Measurements from ENCODE around the gene TVP23C. TPM values are rescaled to one million over a fixed set of nuclear protein-coding genes. Genes with fewer than 3 reads are reported as not detected.
"Not testable (repeated sequence)": the region's sequence is repeated elsewhere in the genome, so short reads cannot be mapped to it uniquely, and the experiment has no call there.

The TVP23C gene
- total and polyA plus RNA-seq, 2 of the 8 experiments (the other 6 are each of a cell fraction or from before 2014, with no cell fraction given), result 2.9 to 9.6 TPM

GRCh38 chr17:15549552-15549951, 13.7 kb downstream of the TVP23C start:
- WGBS, 2 experiments (ENCODE audit: extremely low coverage in 1 of 2, insufficient coverage in 1 of 2, insufficient read length in 1 of 2, insufficient replicate concordance in 2 of 2, low coverage in 1 of 2, low lambda C conversion rate in 2 of 2, missing lambda C conversion rate in 1 of 2), result 84% methylated on average over 3 of the region's 3 CpGs; no CpG with 5 or more reads in 1 of the 2 experiments
- H3K9me3 ChIP-seq (ENCODE audit: insufficient read depth in 2 of 2, low read depth in 1 of 2, low read length in 1 of 2); H3K27ac ChIP-seq (ENCODE audit: low read depth, low read length); H4K8ac ChIP-seq (ENCODE audit: extremely low read depth, insufficient read depth, low read length); H2BK5ac ChIP-seq (ENCODE audit: low read depth, low read length); H2AK5ac ChIP-seq (ENCODE audit: low read depth, low read length); H3K79me2 ChIP-seq (ENCODE audit: control insufficient read depth in 1 of 2, insufficient read depth in 2 of 2, low read length in 2 of 2); H3K18ac ChIP-seq (ENCODE audit: extremely low read depth, low read length); H3K4me1 ChIP-seq (replicated peaks in 1 of 4; ENCODE audit: control insufficient read depth in 3 of 4, insufficient read depth in 4 of 4, low read length in 3 of 4); H3K56ac ChIP-seq (replicated peaks; ENCODE audit: insufficient read length, low read depth, low read length); H3K23me2 ChIP-seq (ENCODE audit: low read depth, low read length); H2BK15ac ChIP-seq (ENCODE audit: low read length); H3K79me1 ChIP-seq (ENCODE audit: low read depth, low read length); FAIRE-seq; H4K20me1 ChIP-seq (replicated peaks in 1 of 2; ENCODE audit: control insufficient read depth in 1 of 2, insufficient read depth in 2 of 2, low read length in 2 of 2); H3K36me3 ChIP-seq (ENCODE audit: control insufficient read depth in 2 of 4, insufficient read depth in 4 of 4, low read length in 3 of 4); H3K14ac ChIP-seq (ENCODE audit: insufficient read length); H4K91ac ChIP-seq (replicated peaks; ENCODE audit: insufficient read length, low read length); H2BK120ac ChIP-seq (replicated peaks; ENCODE audit: low read depth, low read length); H3K23ac ChIP-seq (ENCODE audit: insufficient read length); CTCF ChIA-PET (ENCODE audit: partially characterized antibody); H3K4ac ChIP-seq (replicated peaks; ENCODE audit: insufficient read length, low read depth, low read length); H2BK12ac ChIP-seq (ENCODE audit: low read depth, low read length); H2BK20ac ChIP-seq (ENCODE audit: low read length); H3K27me3 ChIP-seq (replicated peaks in 1 of 4; ENCODE audit: control insufficient read depth in 3 of 4, extremely low read depth in 1 of 4, insufficient read depth in 3 of 4, low read length in 3 of 4); H2AFZ ChIP-seq (ENCODE audit: low read length); H3K9ac ChIP-seq (replicated peaks in 1 of 4; ENCODE audit: extremely low read depth in 1 of 4, low read depth in 3 of 4, low read length in 3 of 4); H4K5ac ChIP-seq (ENCODE audit: insufficient read length, low read depth, low read length); H3K4me2 ChIP-seq (ENCODE audit: insufficient read depth in 1 of 2, low read depth in 2 of 2, low read length in 2 of 2); DNase-seq (ENCODE audit: low read depth in 1 of 2, low spot score in 2 of 2); H3K4me3 ChIP-seq (ENCODE audit: extremely low read depth in 1 of 4, insufficient read depth in 2 of 4, low read depth in 3 of 4, low read length in 4 of 4): not testable (repeated sequence)
- POLR2A ChIA-PET (ENCODE audit: partially characterized antibody), result interaction anchor here (0.6 kb wide), 1 partner anchor 1801 kb away, joined by 3 read pairs; no protein-coding TSS in a partner anchor

DNA sequence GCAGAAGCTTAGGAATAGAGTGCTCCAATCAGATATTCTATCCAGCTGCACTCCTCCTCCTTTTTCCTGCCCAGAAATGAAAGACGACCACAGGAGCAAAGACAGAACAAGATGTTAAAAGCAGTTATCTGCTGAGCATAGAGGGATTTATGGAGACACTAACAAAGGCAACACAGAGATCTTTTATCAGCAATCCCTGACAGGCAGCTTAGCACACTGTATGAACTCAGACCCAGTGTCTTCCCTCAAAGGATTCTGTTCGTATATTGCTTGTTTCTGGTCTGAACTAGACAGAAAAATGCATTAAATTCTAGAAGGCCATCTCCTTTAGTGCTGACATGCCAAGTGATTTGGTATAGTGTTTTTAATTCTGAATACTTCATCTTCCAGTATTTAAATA, 16.7 kb downstream of the TVP23C start:
- H3K27ac ChIP-seq (ENCODE audit: low read depth, low read length); H3K4me3 ChIP-seq (ENCODE audit: extremely low read depth in 1 of 4, insufficient read depth in 2 of 4, low read depth in 3 of 4, low read length in 4 of 4); H3K14ac ChIP-seq (ENCODE audit: insufficient read length); H3K23me2 ChIP-seq (ENCODE audit: low read depth, low read length); H4K8ac ChIP-seq (ENCODE audit: extremely low read depth, insufficient read depth, low read length); H2AK5ac ChIP-seq (ENCODE audit: low read depth, low read length); H4K5ac ChIP-seq (ENCODE audit: insufficient read length, low read depth, low read length); H3K79me2 ChIP-seq (ENCODE audit: control insufficient read depth in 1 of 2, insufficient read depth in 2 of 2, low read length in 2 of 2); H4K20me1 ChIP-seq (replicated peaks in 1 of 2; ENCODE audit: control insufficient read depth in 1 of 2, insufficient read depth in 2 of 2, low read length in 2 of 2); H2BK5ac ChIP-seq (ENCODE audit: low read depth, low read length); H2BK15ac ChIP-seq (ENCODE audit: low read length); H4K91ac ChIP-seq (replicated peaks; ENCODE audit: insufficient read length, low read length); H2BK20ac ChIP-seq (ENCODE audit: low read length); H3K18ac ChIP-seq (ENCODE audit: extremely low read depth, low read length); POLR2A ChIA-PET (ENCODE audit: partially characterized antibody); H3K23ac ChIP-seq (ENCODE audit: insufficient read length); H3K4ac ChIP-seq (replicated peaks; ENCODE audit: insufficient read length, low read depth, low read length); DNase-seq (ENCODE audit: low read depth in 1 of 2, low spot score in 2 of 2); H3K4me2 ChIP-seq (ENCODE audit: insufficient read depth in 1 of 2, low read depth in 2 of 2, low read length in 2 of 2); H3K9me3 ChIP-seq (ENCODE audit: insufficient read depth in 2 of 2, low read depth in 1 of 2, low read length in 1 of 2); H3K4me1 ChIP-seq (replicated peaks in 1 of 4; ENCODE audit: control insufficient read depth in 3 of 4, insufficient read depth in 4 of 4, low read length in 3 of 4); H3K9ac ChIP-seq (replicated peaks in 1 of 4; ENCODE audit: extremely low read depth in 1 of 4, low read depth in 3 of 4, low read length in 3 of 4); FAIRE-seq; H3K79me1 ChIP-seq (ENCODE audit: low read depth, low read length); H3K56ac ChIP-seq (replicated peaks; ENCODE audit: insufficient read length, low read depth, low read length); H2BK120ac ChIP-seq (replicated peaks; ENCODE audit: low read depth, low read length); H3K27me3 ChIP-seq (replicated peaks in 1 of 4; ENCODE audit: control insufficient read depth in 3 of 4, extremely low read depth in 1 of 4, insufficient read depth in 3 of 4, low read length in 3 of 4); H2BK12ac ChIP-seq (ENCODE audit: low read depth, low read length); H2AFZ ChIP-seq (ENCODE audit: low read length); H3K36me3 ChIP-seq (ENCODE audit: control insufficient read depth in 2 of 4, insufficient read depth in 4 of 4, low read length in 3 of 4): not testable (repeated sequence)
- CTCF ChIA-PET (ENCODE audit: partially characterized antibody), result interaction anchor here (0.6 kb wide), 1 partner anchor 381 kb away, joined by 3 read pairs; no protein-coding TSS in a partner anchor
- 89% methylated on average over 1 of the region's 2 CpGs; no CpG with 5 or more reads in 1 of the 2 experiments for WGBS, 2 experiments (ENCODE audit: extremely low coverage in 1 of 2, insufficient coverage in 1 of 2, insufficient read length in 1 of 2, insufficient replicate concordance in 2 of 2, low coverage in 1 of 2, low lambda C conversion rate in 2 of 2, missing lambda C conversion rate in 1 of 2)
